ENCODE measurements around the gene HSD11B2.

HSD11B2 gene

GRCh38 chr16:67468731-67469130, 37.8 kb downstream of the HSD11B2 start:
- Histone ChIP-seq H3K4me1 (ENCODE audit: control insufficient read depth, insufficient read depth, low read length) (no peaks in the 10 kb centered on the region), H3K4me3 (ENCODE audit: low read depth, low read length) (no peak overlapping the region), H3K9me3 (ENCODE audit: control insufficient read depth, insufficient read depth, low read depth, low read length) (no peaks in the 10 kb centered on the region), H3K36me3 (ENCODE audit: control insufficient read depth in 2 of 2, insufficient read depth in 1 of 2, low read length in 2 of 2) (no peaks in the 10 kb centered on the region), H3K27ac (ENCODE audit: extremely low read depth, low read depth, low read length) (no peak overlapping the region)
- TF ChIP-seq ZSCAN23 (tag by site-specific recombination; IDR thresholded peaks at IDR 0.05) (no peak), ZNF324 (tag by site-specific recombination; IDR thresholded peaks at IDR 0.05) (no peak), ZNF530 (tag by site-specific recombination; IDR thresholded peaks at IDR 0.05; ENCODE audit: low read depth) (no peak), ZNF280C (tag by site-specific recombination; IDR thresholded peaks at IDR 0.05) (no peak), ZNF157 (tag by site-specific recombination; IDR thresholded peaks at IDR 0.05) (no peak), ZNF239 (tag by site-specific recombination; IDR thresholded peaks at IDR 0.05) (no peak), PRDM2 (tag by site-specific recombination; IDR thresholded peaks at IDR 0.05; ENCODE audit: borderline replicate concordance) (no peak), ZNF558 (tag by site-specific recombination; IDR thresholded peaks at IDR 0.05) (no peak), KLF17 (tag by site-specific recombination; IDR thresholded peaks at IDR 0.05) (no peak), ZNF777 (tag by site-specific recombination; IDR thresholded peaks at IDR 0.05; ENCODE audit: borderline replicate concordance) (no peak), MYNN (tag by site-specific recombination; IDR thresholded peaks at IDR 0.05; ENCODE audit: borderline replicate concordance) (no peak), KLF7 (tag by site-specific recombination; IDR thresholded peaks at IDR 0.05; ENCODE audit: borderline replicate concordance) (no peak), ZNF654 (tag by site-specific recombination; IDR thresholded peaks at IDR 0.05; ENCODE audit: low read depth) (no peak), ZNF48 (tag by site-specific recombination; IDR thresholded peaks at IDR 0.05) (no peak), ZNF692 (tag by site-specific recombination; IDR thresholded peaks at IDR 0.05) (no peak), ZNF426 (tag by site-specific recombination; IDR thresholded peaks at IDR 0.05) (no peak), ZNF335 (tag by site-specific recombination; conservative IDR thresholded peaks at IDR 0.05) (no peak), ZNF184 (tag by site-specific recombination; IDR thresholded peaks at IDR 0.05) (no peak)
- TF ChIP-seq, protein P1, sequence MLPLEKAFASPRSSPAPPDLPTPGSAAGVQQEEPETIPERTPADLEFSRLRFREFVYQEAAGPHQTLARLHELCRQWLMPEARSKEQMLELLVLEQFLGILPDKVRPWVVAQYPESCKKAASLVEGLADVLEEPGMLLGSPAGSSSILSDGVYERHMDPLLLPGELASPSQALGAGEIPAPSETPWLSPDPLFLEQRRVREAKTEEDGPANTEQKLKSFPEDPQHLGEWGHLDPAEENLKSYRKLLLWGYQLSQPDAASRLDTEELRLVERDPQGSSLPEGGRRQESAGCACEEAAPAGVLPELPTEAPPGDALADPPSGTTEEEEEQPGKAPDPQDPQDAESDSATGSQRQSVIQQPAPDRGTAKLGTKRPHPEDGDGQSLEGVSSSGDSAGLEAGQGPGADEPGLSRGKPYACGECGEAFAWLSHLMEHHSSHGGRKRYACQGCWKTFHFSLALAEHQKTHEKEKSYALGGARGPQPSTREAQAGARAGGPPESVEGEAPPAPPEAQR (tag by site-specific recombination; IDR thresholded peaks at IDR 0.05), result no peak
- CTCF ChIA-PET, result interaction anchor here (0.6 to 8.4 kb wide), 8 partner anchors 10 to 208 kb away, joined by 3 to 99 read pairs (median 4); no protein-coding TSS in a partner anchor
- POLR2A ChIA-PET, result no interaction called here

Data from HEK293 (cell line).